Measurements from ENCODE around the gene MYDGF.

MYDGF gene

GRCh38 chr19:4707322-4707721 lies 37.2 kb upstream of the MYDGF start:
- Histone ChIP-seq H3K4me3 (ENCODE audit: low read length) (no peak overlapping the region), H2AFZ (ENCODE audit: low read length) (no peak overlapping the region), H3K79me2 (ENCODE audit: low read length) (0 out of 2 replicates have a peak, but pooled peaks cover 4% of the 10 kb centered on the region), H3F3A (ENCODE audit: insufficient read depth, low read length) (no peaks in the 10 kb centered on the region), H3K27ac (ENCODE audit: low read length) (no peak overlapping the region), H3K4me2 (ENCODE audit: low read depth, low read length) (no peak overlapping the region), H3K9ac (ENCODE audit: low read length) (no peak overlapping the region), H3K9me2 (replicated peaks; ENCODE audit: insufficient read depth, low read length) (no peaks in the 10 kb centered on the region), H3K27me3 (replicated peaks; ENCODE audit: insufficient read depth, low read length) (no peaks in the 10 kb centered on the region), H4K20me1 (ENCODE audit: insufficient read depth, low read length) (no peaks in the 10 kb centered on the region), H3K9me3 (replicated peaks; ENCODE audit: insufficient read depth, low read length) (no peaks in the 10 kb centered on the region), H3K4me1 (ENCODE audit: low read length) (no peaks in the 10 kb centered on the region), H3K36me3 (replicated peaks; ENCODE audit: insufficient read depth, low read length) (no peaks in the 10 kb centered on the region)
- TF ChIP-seq EZH2phosphoT487 (IDR thresholded peaks at IDR 0.05; ENCODE audit: low read length) (no peak), CTCF (IDR thresholded peaks at IDR 0.05; ENCODE audit: low read length) (no peak), EZH2 (optimal IDR thresholded peaks at IDR 0.05; ENCODE audit: low read depth, low read length) (no peak)
- DNase-seq, result no peak

GRCh38 chr19:4705413-4706131 lies 35.4 kb upstream of the MYDGF start:
- 0 out of 2 replicates have a peak, but pooled peaks cover 2% of the 10 kb centered on the region for H3K36me3 ChIP-seq (replicated peaks; ENCODE audit: insufficient read depth, low read length)

GRCh38 chr19:4704317-4704673 lies 34.2 kb upstream of the MYDGF start:
- no peak overlapping the region for H3K27ac ChIP-seq (ENCODE audit: low read length)
- no peaks in the 10 kb centered on the region for H3K9me2 ChIP-seq (replicated peaks; ENCODE audit: insufficient read depth, low read length)
- H4K20me1 ChIP-seq (ENCODE audit: insufficient read depth, low read length), result no peaks in the 10 kb centered on the region
- H3F3A ChIP-seq (ENCODE audit: insufficient read depth, low read length), result no peaks in the 10 kb centered on the region
- no peak for DNase-seq
- H3K4me2 ChIP-seq (ENCODE audit: low read depth, low read length), result no peak overlapping the region
- no peak overlapping the region for H2AFZ ChIP-seq (ENCODE audit: low read length)
- no peak overlapping the region for H3K9ac ChIP-seq (ENCODE audit: low read length)
- no peak for TF ChIP-seq EZH2 (optimal IDR thresholded peaks at IDR 0.05; ENCODE audit: low read depth, low read length)
- no peak for TF ChIP-seq CTCF (IDR thresholded peaks at IDR 0.05; ENCODE audit: low read length)
- no peak for TF ChIP-seq EZH2phosphoT487 (IDR thresholded peaks at IDR 0.05; ENCODE audit: low read length)
- H3K9me3 ChIP-seq (replicated peaks; ENCODE audit: insufficient read depth, low read length), result no peaks in the 10 kb centered on the region
- H3K4me1 ChIP-seq (ENCODE audit: low read length), result no peaks in the 10 kb centered on the region
- H3K36me3 ChIP-seq (replicated peaks; ENCODE audit: insufficient read depth, low read length), result 0 out of 2 replicates have a peak, but pooled peaks cover 2% of the 10 kb centered on the region
- H3K27me3 ChIP-seq (replicated peaks; ENCODE audit: insufficient read depth, low read length), result no peaks in the 10 kb centered on the region
- H3K4me3 ChIP-seq (ENCODE audit: low read length), result no peak overlapping the region
- H3K79me2 ChIP-seq (ENCODE audit: low read length), result no peaks in the 10 kb centered on the region

More at GRCh38 chr19:4705413-4706131, 35.4 kb upstream of the MYDGF start:
- no peaks in the 10 kb centered on the region for H3K9me2 ChIP-seq (replicated peaks; ENCODE audit: insufficient read depth, low read length)
- no peak overlapping the region for H3K27ac ChIP-seq (ENCODE audit: low read length)
- TF ChIP-seq EZH2 (optimal IDR thresholded peaks at IDR 0.05; ENCODE audit: low read depth, low read length) (no peak), EZH2phosphoT487 (IDR thresholded peaks at IDR 0.05; ENCODE audit: low read length) (no peak), CTCF (IDR thresholded peaks at IDR 0.05; ENCODE audit: low read length) (no peak)
- no peak for DNase-seq
- no peak overlapping the region for H3K9ac ChIP-seq (ENCODE audit: low read length)
- no peak overlapping the region for H2AFZ ChIP-seq (ENCODE audit: low read length)
- H3K4me3 ChIP-seq (ENCODE audit: low read length), result no peak overlapping the region
- H3K4me1 ChIP-seq (ENCODE audit: low read length), result no peaks in the 10 kb centered on the region
- 0 out of 2 replicates have a peak, but pooled peaks cover 3% of the 10 kb centered on the region for H3K79me2 ChIP-seq (ENCODE audit: low read length)
- no peak overlapping the region for H3K4me2 ChIP-seq (ENCODE audit: low read depth, low read length)
- no peaks in the 10 kb centered on the region for H3K9me3 ChIP-seq (replicated peaks; ENCODE audit: insufficient read depth, low read length)
- H3K27me3 ChIP-seq (replicated peaks; ENCODE audit: insufficient read depth, low read length), result no peaks in the 10 kb centered on the region
- no peaks in the 10 kb centered on the region for H4K20me1 ChIP-seq (ENCODE audit: insufficient read depth, low read length)
- H3F3A ChIP-seq (ENCODE audit: insufficient read depth, low read length), result no peaks in the 10 kb centered on the region

Measured in MM.1S (cell line).